NCI-H82 treated with DMSO at 0.1 percent for 48 hours (cell line): Measurements from ENCODE around the gene GPS1.
A peak's percentile ranks its signal among the peaks of the same experiment; 100 is the strongest.

ENCODE experiments used
- DNase-seq: peaks from one replicate; lab custom pipeline; 2025; ENCODE audit not compliant: unreplicated experiment; lab: John Stamatoyannopoulos, UW

Gene GPS1

DNA sequence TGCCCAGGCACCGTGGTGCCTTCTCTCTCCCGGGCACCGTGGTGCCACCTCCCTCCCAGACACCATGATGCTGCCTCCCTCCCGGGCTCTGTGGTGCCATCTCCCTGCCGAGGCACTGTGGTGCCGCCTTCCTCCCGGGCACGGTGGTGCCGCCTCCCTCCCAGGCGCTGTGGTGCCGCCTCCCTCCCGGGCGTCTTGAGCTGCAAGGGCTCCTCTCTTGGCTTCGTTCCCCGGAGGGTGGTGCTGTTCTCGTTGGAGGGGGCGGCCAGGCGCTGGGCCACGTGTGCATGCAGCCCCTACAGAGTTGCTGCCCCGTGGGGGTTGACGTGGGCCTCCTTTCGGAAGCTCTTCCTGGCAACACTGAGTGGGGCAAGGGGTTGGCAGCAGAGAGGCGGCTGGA lies 37.3 kb upstream of the GPS1 start:
- DNase-seq = no peak

DNA sequence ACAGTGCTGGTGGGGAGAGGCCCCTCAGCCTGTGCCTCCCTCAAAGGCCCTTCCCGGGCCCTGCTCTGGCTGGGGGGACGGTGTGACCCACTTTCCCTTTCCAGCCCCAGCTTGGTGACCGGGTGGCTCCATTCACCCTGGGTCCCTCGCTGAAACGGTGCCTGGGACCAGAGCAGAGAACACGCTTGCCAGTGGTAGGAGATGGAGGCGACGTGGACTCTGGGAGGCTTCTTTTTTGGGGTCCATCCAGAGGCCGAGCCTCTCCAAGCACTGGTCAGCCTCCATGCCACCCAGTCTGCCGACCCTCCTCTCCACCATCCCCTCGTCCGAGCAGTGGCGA lies 36.8 kb upstream of the GPS1 start:
- no peak for DNase-seq

DNA sequence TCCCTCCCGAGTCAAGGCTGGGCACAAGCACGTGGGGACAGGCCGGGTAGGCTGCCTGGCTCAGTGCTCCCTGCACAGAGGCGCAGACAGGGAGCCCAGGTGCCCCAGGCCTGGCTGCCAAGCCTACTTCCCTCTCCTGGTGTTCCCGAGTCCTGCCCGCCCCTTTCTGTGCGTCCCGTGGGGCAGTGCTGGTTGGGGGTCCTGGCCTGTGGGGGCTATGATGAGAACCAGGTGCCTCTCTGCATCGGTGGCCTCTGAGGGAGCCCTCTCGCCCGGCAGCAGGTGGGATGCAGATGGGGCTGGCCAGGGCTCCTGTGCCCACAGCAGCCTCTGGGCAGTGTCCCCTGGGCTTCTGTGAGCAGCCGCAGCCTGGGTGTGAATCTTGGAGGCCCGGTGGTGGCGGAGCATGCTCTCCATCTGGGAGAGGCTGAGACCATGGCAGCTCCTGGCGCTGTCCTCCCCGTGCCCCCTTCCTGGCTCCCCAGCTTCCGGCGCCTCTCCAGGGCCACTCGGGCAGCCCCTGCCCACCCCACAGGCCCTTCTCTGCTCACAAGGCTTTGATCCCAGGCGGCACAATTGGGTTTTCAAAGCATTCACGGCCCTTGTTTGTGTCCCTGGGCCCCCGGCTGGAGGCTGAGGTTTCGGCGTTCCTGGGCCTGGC lies 36.3 kb upstream of the GPS1 start:
- DNase-seq = no peak

- no peak for DNase-seq
Measured at GRCh38 chr17:82016061-82016874, 35.4 kb upstream of the GPS1 start.

DNA sequence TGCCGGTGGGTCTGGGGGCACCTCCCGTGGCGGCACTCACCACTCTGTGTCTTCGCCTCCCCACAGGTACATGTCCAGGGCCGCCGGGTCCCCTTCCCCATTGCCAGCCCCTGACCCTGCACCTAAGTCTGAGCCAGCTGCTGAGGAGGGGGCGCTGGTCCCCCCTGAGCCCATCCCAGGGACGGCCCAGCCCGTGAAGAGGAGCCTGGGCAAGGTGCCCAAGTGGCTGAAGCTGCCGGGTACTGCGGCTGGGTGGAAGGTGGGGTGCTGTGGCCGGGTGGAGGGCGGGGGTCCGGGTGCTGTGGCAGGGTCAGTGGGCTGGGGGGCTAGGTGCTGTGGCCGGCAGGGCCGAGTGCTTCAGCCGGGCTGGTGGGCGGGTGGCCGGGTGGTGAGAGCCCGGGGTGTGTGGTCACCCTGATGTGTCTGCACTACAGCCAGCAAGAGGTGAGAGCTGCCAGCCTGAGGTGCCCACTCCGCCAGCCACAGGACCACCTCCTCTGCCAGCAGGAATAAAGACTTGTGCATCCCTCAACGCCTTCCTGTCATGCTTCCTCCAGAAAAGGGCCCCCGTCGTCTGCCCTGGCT lies 34.7 kb upstream of the GPS1 start:
- no peak for DNase-seq

- DNase-seq = no peak
Measured at GRCh38 chr17:82017612-82018151, 34.0 kb upstream of the GPS1 start.

DNA sequence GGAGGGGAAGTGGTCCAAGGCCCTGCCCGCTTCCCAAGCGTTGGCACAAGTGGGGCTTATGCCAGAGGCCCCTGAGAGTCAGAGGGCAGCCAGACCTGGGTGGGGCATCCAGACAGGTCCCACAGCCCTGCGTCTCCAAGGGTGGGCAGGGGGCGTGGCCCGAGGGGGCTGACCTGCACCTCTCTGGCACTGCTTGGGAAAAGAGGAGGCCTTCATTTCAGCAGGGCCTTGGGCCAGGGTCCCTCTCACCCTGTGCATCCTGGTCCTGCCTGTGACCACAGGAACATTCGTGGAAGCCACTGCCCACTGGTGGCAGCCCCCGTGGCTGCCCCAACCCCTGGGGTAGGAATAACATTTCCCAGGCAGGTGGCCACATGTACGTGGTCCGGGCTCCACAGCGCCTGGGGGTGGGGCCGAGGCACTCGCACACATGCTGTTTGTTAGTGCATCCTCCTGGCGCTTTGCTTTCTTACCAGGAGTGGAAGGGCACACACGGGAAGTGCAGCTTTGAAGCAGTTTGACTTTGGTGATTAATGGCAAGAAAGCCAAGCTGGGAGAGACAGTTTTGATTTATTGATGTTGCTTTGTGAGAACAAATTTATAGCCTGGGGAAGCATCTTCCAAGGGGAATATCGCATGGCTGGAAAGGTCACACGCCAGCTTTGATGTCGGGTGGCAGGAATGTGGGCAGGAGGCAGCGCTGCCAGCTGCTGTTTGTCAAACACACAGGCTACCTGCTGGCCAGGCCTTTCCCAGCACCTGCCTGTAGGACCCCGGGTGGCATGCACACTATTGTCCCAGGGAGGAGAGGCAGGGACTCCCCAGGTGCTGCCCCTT lies 33.3 kb upstream of the GPS1 start:
- DNase-seq = no peak

GRCh38 chr17:82018989-82019689 lies 32.6 kb upstream of the GPS1 start:
- DNase-seq = no peak

GRCh38 chr17:82019690-82020571 lies 31.8 kb upstream of the GPS1 start:
- peak; percentile 22 for DNase-seq

DNA sequence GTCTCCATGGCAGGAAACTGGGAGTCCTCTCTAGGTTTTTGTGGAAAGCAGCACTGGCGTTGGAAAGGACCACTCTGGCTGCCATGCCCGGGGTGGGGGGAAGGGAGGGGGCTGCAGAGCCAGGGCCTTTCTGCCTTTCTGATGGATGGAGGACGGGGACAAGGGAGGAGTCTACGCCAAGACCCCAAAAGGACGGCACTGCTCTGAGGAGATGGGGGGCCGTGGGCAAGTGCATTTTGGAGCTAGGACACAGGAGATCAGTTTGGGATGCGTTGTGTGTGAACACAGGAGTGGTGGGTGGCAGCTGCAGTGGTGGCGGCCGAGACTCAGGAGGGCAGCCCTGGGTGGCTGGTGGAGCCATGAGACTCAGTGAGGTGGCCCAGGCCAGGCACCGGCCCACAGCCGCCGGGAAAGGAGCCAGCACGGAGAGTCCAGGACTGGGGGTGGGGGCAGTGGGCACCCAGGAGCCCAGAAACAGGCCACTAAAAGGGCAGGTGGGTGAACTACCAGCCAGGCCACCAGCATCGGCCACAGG lies 31.1 kb upstream of the GPS1 start:
- DNase-seq = no peak

GRCh38 chr17:82021107-82021899 lies 30.4 kb upstream of the GPS1 start:
- peak; percentile 12 for DNase-seq

DNA sequence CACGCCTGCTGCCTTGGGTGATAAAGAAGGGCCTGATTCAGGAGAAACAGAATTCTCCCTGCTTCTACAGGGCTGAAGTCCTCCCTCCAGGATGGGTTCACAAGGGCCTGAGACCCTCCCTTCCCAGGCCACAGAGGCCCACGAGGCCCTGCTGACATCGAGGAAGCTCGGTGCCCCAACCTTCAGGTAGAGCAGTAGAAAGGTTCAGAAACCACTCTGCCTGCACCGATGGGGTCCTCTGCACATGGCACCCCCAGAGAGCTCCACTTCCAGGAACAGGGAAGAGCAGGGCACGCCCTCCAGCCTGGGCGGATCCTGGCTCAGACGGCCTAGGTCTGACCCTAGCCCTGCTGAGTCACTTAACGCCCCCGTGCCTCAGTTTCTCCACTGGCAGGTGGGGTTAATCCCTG lies 29.8 kb upstream of the GPS1 start:
- no peak for DNase-seq

DNA sequence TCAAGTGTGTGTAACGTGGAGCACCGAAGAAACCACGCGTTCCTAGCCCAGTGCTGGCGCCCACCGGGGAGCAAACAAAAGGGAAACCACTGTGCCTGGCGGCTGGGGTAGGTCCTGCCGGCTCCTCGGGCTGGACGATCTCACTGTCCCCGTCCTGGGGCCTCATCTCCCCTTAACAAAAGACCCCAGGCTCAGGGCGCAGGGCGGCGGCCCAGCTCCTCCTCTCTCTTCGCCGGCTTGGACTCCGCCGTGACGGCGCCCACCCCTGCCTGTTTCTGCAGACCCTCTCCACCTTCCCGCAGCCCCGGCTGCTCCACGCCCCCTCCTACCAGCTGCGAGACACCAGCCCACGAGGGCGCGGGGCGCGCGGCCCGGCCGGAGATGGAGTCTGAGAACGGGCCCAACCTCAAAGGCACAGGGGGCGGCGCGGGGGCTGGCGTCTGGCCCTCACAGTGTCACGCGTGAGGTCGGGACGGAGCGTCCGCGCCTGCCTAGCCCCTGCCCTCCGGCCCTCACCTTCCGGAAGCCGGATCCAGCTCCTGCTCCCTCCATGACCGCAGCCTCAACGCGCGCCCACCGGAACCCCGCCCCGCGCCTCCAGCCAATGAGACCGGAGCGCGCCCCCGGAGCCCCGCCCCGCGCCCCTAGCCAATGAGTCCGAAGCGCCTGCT lies 29.3 kb upstream of the GPS1 start, which contains the start of gene CENPX:
CENPX (minus strand) TSS at position 569 of the 671 bp plus-strand sequence; CDS start at position 552, 17 bp downstream.
- DNase-seq = no peak

- peak; percentile 99 for DNase-seq
Measured at GRCh38 chr17:82022981-82023446, 28.7 kb upstream of the GPS1 start, which contains the start of gene LRRC45. Gene LRRC45 (plus strand): TSS chr17:82023305. CDS start chr17:82023644, 339 bp downstream.

- DNase-seq = no peak
Measured at GRCh38 chr17:82023447-82024241, 28.1 kb upstream of the GPS1 start.

GRCh38 chr17:82024859-82025258 lies 26.8 kb upstream of the GPS1 start:
- no peak for DNase-seq
